Measurements from ENCODE around the gene TIGAR.

The TIGAR gene

DNA sequence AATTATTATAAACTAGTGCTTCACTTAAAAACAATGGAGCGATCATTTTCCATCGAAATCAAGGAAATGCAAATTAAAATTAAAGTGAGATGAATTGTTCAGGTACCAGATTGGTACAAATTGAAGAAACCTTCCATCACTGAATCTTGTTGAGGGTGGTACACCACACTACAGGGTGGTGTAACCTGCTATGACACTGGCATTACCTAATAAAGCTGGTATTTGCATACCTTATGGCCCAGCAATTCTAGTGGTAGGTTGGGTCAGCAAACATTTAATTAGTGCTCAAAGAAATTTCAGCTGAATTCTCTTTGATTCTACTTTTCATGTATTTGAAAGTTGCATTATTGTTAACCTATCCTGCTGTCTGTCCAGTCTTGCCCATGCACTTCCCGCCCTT, 9.2 kb downstream of the TIGAR start:
- Histone ChIP-seq H2AFZ (ENCODE audit: low read length) (no peak overlapping the region), H3K27me3 (ENCODE audit: insufficient read depth, low read length, poor library complexity, severe bottlenecking) (no peaks in the 10 kb centered on the region), H3K36me3 (ENCODE audit: insufficient read depth, low read length) (peaks cover 18% of the 10 kb centered on the region; the same call in 1 of the 2 replicates), H3K9ac (ENCODE audit: low read depth, low read length, poor library complexity, severe bottlenecking) (no peak overlapping the region), H4K20me1 (ENCODE audit: insufficient read depth, low read length, poor library complexity, severe bottlenecking) (peaks cover 6% of the 10 kb centered on the region), H3K4me3 (ENCODE audit: low read length, poor library complexity, severe bottlenecking) (no peak overlapping the region), H3K4me1 (ENCODE audit: insufficient read depth, low read length, poor library complexity, severe bottlenecking) (peaks cover 9% of the 10 kb centered on the region), H3F3A (ENCODE audit: low read depth) (no peaks in the 10 kb centered on the region), H3K9me2 (replicated peaks; ENCODE audit: low read depth, low read length) (no peaks in the 10 kb centered on the region), H3K9me3 (ENCODE audit: insufficient read depth, low read depth, low read length) (no peaks in the 10 kb centered on the region), H3K79me2 (ENCODE audit: insufficient read depth, low read length) (peaks cover 35% of the 10 kb centered on the region; the same call in 1 of the 2 replicates), H3K4me2 (ENCODE audit: low read depth, low read length, poor library complexity, severe bottlenecking) (no peak overlapping the region)
- TF ChIP-seq EZH2phosphoT487 (IDR thresholded peaks at IDR 0.05; ENCODE audit: borderline replicate concordance), result no peak
- TF ChIP-seq, protein P1, sequence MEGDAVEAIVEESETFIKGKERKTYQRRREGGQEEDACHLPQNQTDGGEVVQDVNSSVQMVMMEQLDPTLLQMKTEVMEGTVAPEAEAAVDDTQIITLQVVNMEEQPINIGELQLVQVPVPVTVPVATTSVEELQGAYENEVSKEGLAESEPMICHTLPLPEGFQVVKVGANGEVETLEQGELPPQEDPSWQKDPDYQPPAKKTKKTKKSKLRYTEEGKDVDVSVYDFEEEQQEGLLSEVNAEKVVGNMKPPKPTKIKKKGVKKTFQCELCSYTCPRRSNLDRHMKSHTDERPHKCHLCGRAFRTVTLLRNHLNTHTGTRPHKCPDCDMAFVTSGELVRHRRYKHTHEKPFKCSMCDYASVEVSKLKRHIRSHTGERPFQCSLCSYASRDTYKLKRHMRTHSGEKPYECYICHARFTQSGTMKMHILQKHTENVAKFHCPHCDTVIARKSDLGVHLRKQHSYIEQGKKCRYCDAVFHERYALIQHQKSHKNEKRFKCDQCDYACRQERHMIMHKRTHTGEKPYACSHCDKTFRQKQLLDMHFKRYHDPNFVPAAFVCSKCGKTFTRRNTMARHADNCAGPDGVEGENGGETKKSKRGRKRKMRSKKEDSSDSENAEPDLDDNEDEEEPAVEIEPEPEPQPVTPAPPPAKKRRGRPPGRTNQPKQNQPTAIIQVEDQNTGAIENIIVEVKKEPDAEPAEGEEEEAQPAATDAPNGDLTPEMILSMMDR (conservative IDR thresholded peaks at IDR 0.05; ENCODE audit: low read length), result no peak

DNA sequence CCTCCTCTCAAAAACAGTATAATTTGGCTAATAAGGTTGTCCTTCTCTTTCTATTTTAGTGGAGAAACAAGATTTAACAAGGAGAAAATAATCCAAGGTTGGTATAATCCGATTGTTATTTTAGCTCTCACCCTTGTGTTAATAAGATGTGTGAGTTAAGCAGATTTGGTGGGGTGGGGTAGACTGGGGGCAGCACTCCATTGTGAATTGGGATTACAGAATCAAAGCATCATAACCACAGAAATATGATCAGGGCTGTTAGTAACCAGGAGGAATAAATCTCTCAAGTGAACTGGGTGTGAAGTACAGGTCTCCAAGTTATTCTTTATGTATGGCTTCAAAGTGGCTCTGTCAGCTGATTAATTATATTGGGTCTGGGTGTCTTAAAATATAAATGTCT, 10.2 kb downstream of the TIGAR start:
- Histone ChIP-seq H3K36me3 (ENCODE audit: insufficient read depth, low read length) (peaks cover 22% of the 10 kb centered on the region; the same call in 1 of the 2 replicates), H4K20me1 (ENCODE audit: insufficient read depth, low read length, poor library complexity, severe bottlenecking) (peaks cover 6% of the 10 kb centered on the region), H3K79me2 (ENCODE audit: insufficient read depth, low read length) (peaks cover 29% of the 10 kb centered on the region; the same call in 1 of the 2 replicates), H3F3A (ENCODE audit: low read depth) (no peaks in the 10 kb centered on the region), H3K4me1 (ENCODE audit: insufficient read depth, low read length, poor library complexity, severe bottlenecking) (peaks cover 6% of the 10 kb centered on the region), H3K4me3 (ENCODE audit: low read length, poor library complexity, severe bottlenecking) (no peak overlapping the region), H3K9ac (ENCODE audit: low read depth, low read length, poor library complexity, severe bottlenecking) (no peak overlapping the region), H3K27me3 (ENCODE audit: insufficient read depth, low read length, poor library complexity, severe bottlenecking) (no peaks in the 10 kb centered on the region), H3K9me3 (ENCODE audit: insufficient read depth, low read depth, low read length) (no peaks in the 10 kb centered on the region), H3K4me2 (ENCODE audit: low read depth, low read length, poor library complexity, severe bottlenecking) (no peak overlapping the region), H2AFZ (ENCODE audit: low read length) (no peak overlapping the region), H3K9me2 (replicated peaks; ENCODE audit: low read depth, low read length) (no peaks in the 10 kb centered on the region)
- TF ChIP-seq EZH2phosphoT487 (IDR thresholded peaks at IDR 0.05; ENCODE audit: borderline replicate concordance), result no peak
- TF ChIP-seq, protein P1 (conservative IDR thresholded peaks at IDR 0.05; ENCODE audit: low read length), result no peak

DNA sequence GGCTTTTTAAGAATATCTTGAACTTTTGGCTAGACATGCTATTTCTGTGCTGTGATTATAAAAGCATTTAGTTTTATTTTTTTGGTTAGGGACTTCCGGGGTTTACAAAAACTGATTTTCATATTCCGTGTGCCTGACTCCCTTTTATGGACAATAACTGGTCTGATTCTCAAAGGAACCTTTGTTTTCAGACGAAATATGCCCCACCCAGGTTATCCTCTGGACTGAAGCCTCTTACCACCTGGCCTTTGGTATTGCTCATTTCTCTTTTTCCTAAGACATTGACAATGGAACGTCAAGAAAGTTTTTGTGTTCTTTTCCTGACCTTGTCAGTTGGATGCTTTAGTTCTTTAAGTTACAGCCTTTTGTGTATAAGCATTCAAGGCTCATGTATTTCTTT, 10.8 kb downstream of the TIGAR start:
- H3F3A ChIP-seq (ENCODE audit: low read depth), result no peaks in the 10 kb centered on the region
- H3K27me3 ChIP-seq (ENCODE audit: insufficient read depth, low read length, poor library complexity, severe bottlenecking), result no peaks in the 10 kb centered on the region
- H3K4me1 ChIP-seq (ENCODE audit: insufficient read depth, low read length, poor library complexity, severe bottlenecking), result peaks cover 6% of the 10 kb centered on the region
- peaks cover 6% of the 10 kb centered on the region for H4K20me1 ChIP-seq (ENCODE audit: insufficient read depth, low read length, poor library complexity, severe bottlenecking)
- no peak overlapping the region for H3K4me3 ChIP-seq (ENCODE audit: low read length, poor library complexity, severe bottlenecking)
- H3K79me2 ChIP-seq (ENCODE audit: insufficient read depth, low read length), result peaks cover 28% of the 10 kb centered on the region; the same call in 1 of the 2 replicates
- H3K36me3 ChIP-seq (ENCODE audit: insufficient read depth, low read length), result peaks cover 27% of the 10 kb centered on the region; the same call in 1 of the 2 replicates
- no peak overlapping the region for H3K9ac ChIP-seq (ENCODE audit: low read depth, low read length, poor library complexity, severe bottlenecking)
- H2AFZ ChIP-seq (ENCODE audit: low read length), result no peak overlapping the region
- no peaks in the 10 kb centered on the region for H3K9me2 ChIP-seq (replicated peaks; ENCODE audit: low read depth, low read length)
- H3K4me2 ChIP-seq (ENCODE audit: low read depth, low read length, poor library complexity, severe bottlenecking), result no peak overlapping the region
- TF ChIP-seq, protein P1 (conservative IDR thresholded peaks at IDR 0.05; ENCODE audit: low read length), result no peak
- TF ChIP-seq EZH2phosphoT487 (IDR thresholded peaks at IDR 0.05; ENCODE audit: borderline replicate concordance), result no peak
- no peaks in the 10 kb centered on the region for H3K9me3 ChIP-seq (ENCODE audit: insufficient read depth, low read depth, low read length)
